ENCODE results near the gene C1orf210.

Gene C1orf210

DNA sequence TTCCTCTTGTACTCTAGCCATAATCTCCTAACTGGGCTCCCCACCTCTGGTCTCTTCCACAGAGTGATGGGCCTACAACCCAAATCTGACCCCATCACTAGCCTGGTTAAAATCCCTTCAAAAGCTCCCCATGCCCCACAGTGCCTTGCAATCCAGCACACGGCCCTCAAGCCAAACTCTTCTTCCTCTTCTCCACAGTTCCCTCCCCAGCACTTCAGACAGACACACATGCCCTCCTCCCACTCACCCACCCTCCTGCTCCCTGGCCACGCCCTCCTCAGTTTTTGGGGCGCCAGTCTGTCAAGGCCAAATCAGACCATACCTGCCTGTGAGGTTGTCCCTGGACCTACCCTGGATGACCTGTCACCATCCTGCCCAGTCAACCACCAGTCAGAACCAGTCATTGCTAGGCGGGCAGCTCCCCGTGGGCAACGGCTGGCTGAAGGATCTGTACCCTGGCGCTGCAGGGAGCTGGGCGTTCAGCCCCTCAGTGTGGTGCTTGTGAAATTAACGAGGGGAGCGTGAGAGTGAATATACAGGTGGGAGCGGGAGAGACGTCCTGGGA is 753 bp downstream of the C1orf210 start:
- peak overlapping the region; percentile 66 for H3K27ac ChIP-seq
- no peak for TF ChIP-seq ZFX (IDR thresholded peaks at IDR 0.05)

DNA sequence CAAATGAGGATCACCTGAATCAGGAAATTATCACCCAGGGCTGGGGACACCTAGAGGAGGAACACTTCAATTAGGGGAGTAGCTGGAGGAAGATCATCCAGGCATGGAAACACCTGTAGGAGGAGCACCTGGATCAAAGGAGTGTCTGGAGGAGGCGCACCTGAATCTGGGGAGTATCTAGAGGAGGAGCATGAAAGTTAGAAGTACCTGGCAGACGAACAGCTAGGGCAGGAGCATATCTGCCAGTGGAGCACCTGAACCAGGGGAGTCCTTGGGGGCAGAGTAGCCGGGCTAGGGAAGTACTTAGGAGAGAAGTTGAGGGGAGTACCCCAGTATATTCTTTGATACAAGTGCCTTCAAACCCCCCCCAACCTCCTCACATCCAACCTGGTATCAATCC is 1.3 kb downstream of the C1orf210 start:
- H3K27ac ChIP-seq, result no peak overlapping the region
- TF ChIP-seq, protein P1, sequence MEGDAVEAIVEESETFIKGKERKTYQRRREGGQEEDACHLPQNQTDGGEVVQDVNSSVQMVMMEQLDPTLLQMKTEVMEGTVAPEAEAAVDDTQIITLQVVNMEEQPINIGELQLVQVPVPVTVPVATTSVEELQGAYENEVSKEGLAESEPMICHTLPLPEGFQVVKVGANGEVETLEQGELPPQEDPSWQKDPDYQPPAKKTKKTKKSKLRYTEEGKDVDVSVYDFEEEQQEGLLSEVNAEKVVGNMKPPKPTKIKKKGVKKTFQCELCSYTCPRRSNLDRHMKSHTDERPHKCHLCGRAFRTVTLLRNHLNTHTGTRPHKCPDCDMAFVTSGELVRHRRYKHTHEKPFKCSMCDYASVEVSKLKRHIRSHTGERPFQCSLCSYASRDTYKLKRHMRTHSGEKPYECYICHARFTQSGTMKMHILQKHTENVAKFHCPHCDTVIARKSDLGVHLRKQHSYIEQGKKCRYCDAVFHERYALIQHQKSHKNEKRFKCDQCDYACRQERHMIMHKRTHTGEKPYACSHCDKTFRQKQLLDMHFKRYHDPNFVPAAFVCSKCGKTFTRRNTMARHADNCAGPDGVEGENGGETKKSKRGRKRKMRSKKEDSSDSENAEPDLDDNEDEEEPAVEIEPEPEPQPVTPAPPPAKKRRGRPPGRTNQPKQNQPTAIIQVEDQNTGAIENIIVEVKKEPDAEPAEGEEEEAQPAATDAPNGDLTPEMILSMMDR (conservative IDR thresholded peaks at IDR 0.05), result no peak
- TF ChIP-seq ZFX (IDR thresholded peaks at IDR 0.05), result no peak

DNA sequence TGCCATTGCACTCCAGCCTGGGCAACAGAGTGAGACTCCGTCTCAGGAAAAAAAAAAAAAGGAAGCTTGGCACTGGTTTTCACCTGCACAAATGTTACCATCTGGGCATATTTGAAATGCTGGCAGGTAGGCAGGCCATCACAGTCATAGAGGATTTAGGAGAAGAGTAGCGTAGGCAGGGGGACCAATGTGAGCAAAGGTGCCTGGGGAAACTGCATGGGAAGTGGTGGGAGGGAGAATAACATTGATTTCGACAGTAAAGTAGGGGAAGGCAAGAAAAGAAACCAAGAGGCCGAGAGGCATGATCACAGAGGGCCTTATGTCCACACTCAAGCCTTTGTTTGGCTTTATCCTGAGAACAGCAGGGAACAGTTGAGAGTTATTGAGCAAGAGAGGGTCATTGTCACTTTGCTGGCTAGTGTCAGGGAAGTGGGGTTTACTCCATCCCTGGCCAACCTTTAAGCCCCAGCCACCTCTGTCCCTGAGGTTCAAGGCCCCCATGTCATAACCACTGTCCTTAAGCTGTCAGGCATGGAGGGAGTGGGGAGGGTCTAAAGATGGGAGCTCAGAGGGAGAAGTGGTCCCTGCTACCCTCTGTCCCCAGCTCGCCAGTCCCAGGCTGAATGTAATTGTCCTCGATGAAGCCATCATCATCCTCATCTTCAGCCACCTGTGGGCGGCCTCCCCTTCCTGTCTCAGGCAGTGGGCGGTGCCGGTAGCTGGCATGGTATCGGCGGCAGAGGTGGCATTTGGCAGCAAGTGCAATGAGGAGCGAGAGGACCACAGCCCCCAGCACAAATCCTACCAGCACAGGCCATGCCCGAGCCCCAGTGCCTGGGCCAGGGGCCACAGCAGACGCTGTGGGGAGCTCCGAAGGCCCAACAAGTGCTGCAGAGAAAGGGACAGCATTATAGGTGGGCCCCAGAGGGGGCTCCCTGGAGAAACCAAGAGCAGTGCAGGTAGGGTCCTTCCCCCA is 2.9 kb downstream of the C1orf210 start:
- H3K27ac ChIP-seq, result no peak overlapping the region
- no peak for TF ChIP-seq ZFX (IDR thresholded peaks at IDR 0.05)
- TF ChIP-seq, protein P1 (conservative IDR thresholded peaks at IDR 0.05), result no peak

DNA sequence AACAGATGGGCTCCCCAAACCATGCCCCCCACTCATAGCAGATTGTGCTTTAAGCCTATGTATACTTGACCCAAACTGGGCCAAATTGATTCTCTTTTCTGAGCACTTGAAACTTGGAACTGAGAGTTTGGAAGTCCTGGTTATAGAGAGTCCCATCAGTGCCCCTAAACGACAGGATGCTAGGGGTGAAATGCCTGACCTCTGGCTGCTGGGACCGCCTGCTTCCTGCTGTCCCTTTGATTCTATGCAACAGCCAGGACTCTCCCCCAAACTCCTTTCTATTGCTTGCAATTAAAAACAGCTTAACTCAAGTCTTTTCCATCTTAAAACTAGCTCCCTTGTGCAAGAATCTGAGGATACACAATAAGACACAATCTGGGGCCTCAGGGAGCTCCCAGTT is 4.7 kb downstream of the C1orf210 start:
- no peak for TF ChIP-seq ZFX (IDR thresholded peaks at IDR 0.05)
- TF ChIP-seq, protein P1 (conservative IDR thresholded peaks at IDR 0.05), result no peak
- no peak overlapping the region for H3K27ac ChIP-seq

DNA sequence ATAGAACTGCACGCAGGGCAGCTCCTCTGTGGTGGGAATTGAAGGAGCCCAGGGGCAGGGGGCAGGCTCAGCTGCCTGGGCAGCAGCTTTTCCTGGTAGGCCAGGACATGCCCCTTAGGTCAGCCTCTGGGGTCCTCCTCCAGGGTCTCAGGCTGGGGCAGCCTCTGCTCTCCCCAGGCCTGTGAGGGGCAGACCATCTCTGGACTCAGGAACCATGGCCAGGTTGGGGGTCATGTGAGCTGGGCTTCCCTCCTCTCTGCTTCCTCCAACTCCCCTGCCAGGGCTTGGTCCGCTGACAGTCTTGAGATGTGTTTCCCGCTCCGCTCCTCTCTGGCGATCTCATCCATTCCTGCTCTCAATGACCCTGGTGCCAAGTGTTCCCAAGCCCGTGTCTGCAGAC is 5.7 kb downstream of the C1orf210 start:
- no peak overlapping the region for H3K27ac ChIP-seq
- no peak for TF ChIP-seq ZFX (IDR thresholded peaks at IDR 0.05)
- TF ChIP-seq, protein P1 (conservative IDR thresholded peaks at IDR 0.05), result no peak

DNA sequence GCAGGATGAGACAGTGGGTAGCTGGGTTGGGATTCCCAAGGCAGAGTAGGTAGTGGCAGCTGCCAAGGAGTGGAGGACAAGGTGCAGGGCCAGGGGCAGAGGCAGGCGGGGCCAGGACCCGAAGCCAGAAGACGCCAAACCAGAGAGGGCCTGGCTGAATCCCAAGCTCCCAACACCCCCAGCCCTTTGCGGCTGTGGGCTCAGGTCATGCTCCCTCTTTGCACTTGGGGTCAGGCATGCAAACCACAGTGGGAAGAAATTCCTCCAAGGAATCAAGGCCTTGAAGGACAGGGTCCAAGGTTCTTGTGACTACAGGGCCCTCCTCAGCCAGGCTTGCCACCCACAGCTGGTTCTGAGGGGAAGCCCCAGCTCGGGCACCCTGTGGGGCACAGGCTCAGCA is 6.2 kb downstream of the C1orf210 start:
- H3K27ac ChIP-seq, result no peak overlapping the region
- TF ChIP-seq, protein P1 (conservative IDR thresholded peaks at IDR 0.05), result no peak
- no peak for TF ChIP-seq ZFX (IDR thresholded peaks at IDR 0.05)

DNA sequence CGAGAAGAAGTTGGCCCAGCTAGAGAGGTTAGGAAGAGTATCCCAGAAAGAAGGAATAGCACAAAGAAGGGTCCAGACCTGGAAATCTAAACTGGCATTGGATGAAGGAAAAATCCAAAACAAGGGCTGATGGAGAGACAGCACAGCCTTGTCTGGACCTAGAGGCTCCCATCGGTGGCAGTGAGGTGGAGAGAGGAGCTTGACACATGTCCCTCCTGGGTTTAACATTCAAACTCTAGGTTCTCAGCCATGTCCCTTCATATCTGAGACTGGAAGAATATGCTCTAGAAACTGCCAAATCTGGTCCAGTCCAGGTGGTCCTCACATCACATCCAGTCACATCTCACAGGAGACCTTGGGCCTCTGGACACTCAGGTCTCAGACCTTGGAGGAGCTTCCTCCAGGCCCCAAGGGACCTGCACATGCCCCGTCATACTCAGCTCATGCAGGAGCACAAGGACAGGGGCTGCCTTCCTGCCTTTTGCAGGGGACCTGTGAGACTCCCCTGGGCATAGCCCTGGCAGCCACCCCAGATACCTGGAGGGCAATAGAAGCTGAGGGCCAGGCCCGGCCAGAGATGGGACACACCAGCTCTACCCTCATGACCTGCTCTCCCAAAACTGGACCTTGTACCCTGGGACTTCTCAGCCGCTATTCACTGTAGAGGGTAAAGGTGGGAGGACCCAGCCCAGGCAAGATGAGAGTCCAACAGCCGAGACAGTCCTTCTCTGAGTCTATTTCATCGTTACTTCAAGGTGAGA is 8.1 kb downstream of the C1orf210 start:
- TF ChIP-seq ZFX (IDR thresholded peaks at IDR 0.05), result no peak
- TF ChIP-seq, protein P1 (conservative IDR thresholded peaks at IDR 0.05), result no peak
- no peak overlapping the region for H3K27ac ChIP-seq

All from C4-2B (cell line).